Measurements from ENCODE around the gene ARHGEF9.

Gene ARHGEF9

GRCh38 chrX:63613531-63614028 lies 171.4 kb downstream of the ARHGEF9 start:
- no peak overlapping the region for H3K4me3 ChIP-seq (ENCODE audit: low read depth, low read length, poor library complexity, severe bottlenecking)
- no peaks in the 10 kb centered on the region for H3K9me3 ChIP-seq (ENCODE audit: low read length)
- H3K4me2 ChIP-seq (ENCODE audit: low read length): no peak overlapping the region
- H3K4me1 ChIP-seq (ENCODE audit: insufficient read depth, low read length, severe bottlenecking): no peaks in the 10 kb centered on the region
- no peak overlapping the region for H3K9ac ChIP-seq (ENCODE audit: low read length)
- no peaks in the 10 kb centered on the region for H3K27me3 ChIP-seq (ENCODE audit: insufficient read depth, low read length)
- H2AFZ ChIP-seq (ENCODE audit: low read length): no peak overlapping the region
- H3K36me3 ChIP-seq (ENCODE audit: insufficient read depth, low read length): no peaks in the 10 kb centered on the region
- TF ChIP-seq, protein P1, sequence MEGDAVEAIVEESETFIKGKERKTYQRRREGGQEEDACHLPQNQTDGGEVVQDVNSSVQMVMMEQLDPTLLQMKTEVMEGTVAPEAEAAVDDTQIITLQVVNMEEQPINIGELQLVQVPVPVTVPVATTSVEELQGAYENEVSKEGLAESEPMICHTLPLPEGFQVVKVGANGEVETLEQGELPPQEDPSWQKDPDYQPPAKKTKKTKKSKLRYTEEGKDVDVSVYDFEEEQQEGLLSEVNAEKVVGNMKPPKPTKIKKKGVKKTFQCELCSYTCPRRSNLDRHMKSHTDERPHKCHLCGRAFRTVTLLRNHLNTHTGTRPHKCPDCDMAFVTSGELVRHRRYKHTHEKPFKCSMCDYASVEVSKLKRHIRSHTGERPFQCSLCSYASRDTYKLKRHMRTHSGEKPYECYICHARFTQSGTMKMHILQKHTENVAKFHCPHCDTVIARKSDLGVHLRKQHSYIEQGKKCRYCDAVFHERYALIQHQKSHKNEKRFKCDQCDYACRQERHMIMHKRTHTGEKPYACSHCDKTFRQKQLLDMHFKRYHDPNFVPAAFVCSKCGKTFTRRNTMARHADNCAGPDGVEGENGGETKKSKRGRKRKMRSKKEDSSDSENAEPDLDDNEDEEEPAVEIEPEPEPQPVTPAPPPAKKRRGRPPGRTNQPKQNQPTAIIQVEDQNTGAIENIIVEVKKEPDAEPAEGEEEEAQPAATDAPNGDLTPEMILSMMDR (IDR thresholded peaks at IDR 0.05; ENCODE audit: low read length): no peak
- no peak for TF ChIP-seq EZH2 (IDR thresholded peaks at IDR 0.05; ENCODE audit: borderline replicate concordance, low read length)
- H4K20me1 ChIP-seq (ENCODE audit: insufficient read depth, low read length): no peaks in the 10 kb centered on the region
- H3K9me2 ChIP-seq (ENCODE audit: low read depth, low read length): no peaks in the 10 kb centered on the region
- no peaks in the 10 kb centered on the region for H3K79me2 ChIP-seq (ENCODE audit: insufficient read depth, low read length)
- H3F3A ChIP-seq (ENCODE audit: insufficient read depth, low read length): no peaks in the 10 kb centered on the region
- no peak overlapping the region for H3K27ac ChIP-seq (ENCODE audit: low read depth, low read length, poor library complexity, severe bottlenecking)

- Histone ChIP-seq H3K9me3 (ENCODE audit: low read length) (no peaks in the 10 kb centered on the region), H3K4me2 (ENCODE audit: low read length) (no peak overlapping the region), H3K9ac (ENCODE audit: low read length) (no peak overlapping the region), H3K27ac (ENCODE audit: low read depth, low read length, poor library complexity, severe bottlenecking) (no peak overlapping the region), H3K9me2 (ENCODE audit: low read depth, low read length) (no peaks in the 10 kb centered on the region), H3K36me3 (ENCODE audit: insufficient read depth, low read length) (no peaks in the 10 kb centered on the region), H3K79me2 (ENCODE audit: insufficient read depth, low read length) (no peaks in the 10 kb centered on the region), H4K20me1 (ENCODE audit: insufficient read depth, low read length) (no peaks in the 10 kb centered on the region), H3K4me3 (ENCODE audit: low read depth, low read length, poor library complexity, severe bottlenecking) (no peak overlapping the region), H2AFZ (ENCODE audit: low read length) (no peak overlapping the region), H3K4me1 (ENCODE audit: insufficient read depth, low read length, severe bottlenecking) (no peaks in the 10 kb centered on the region), H3F3A (ENCODE audit: insufficient read depth, low read length) (no peaks in the 10 kb centered on the region), H3K27me3 (ENCODE audit: insufficient read depth, low read length) (no peaks in the 10 kb centered on the region)
- no peak for TF ChIP-seq EZH2 (IDR thresholded peaks at IDR 0.05; ENCODE audit: borderline replicate concordance, low read length)
- TF ChIP-seq, protein P1 (IDR thresholded peaks at IDR 0.05; ENCODE audit: low read length): no peak
These were observed 199.1 kb downstream of the ARHGEF9 start for GRCh38 chrX:63585936-63586335.
